Hematopoietic multipotent progenitor cell (in vitro differentiated cells): ENCODE measurements around the gene SMAD1. TPM values are rescaled to one million over a fixed set of nuclear protein-coding genes. Genes with fewer than 3 reads are reported as not detected.

ENCODE experiments used
- DNase-seq, 3 donors: peaks; one replicate each; pipeline ENCODE4 v3.0.0-alpha.2; 2011 to 2015; ENCODE audit warnings: low read depth in 2 of 3, low spot score in 2 of 3
- total RNA-seq: library from RNA; depleted of rRNA; stranded (reverse); fragments of >200 nt; gene quantifications from one replicate; pipeline ENCODE4 v1.2.3, GENCODE V29; 2012

The SMAD1 gene
- total RNA-seq, 1 donor, result 31.8 TPM

- no peak for DNase-seq
Measured at GRCh38 chr4:145488310-145488709, 6.7 kb downstream of the SMAD1 start.

- no peak for DNase-seq
Measured at GRCh38 chr4:145489556-145489955, 7.9 kb downstream of the SMAD1 start.

- no peak for DNase-seq
Measured at GRCh38 chr4:145490361-145490760, 8.7 kb downstream of the SMAD1 start.

GRCh38 chr4:145490796-145491195 is 9.1 kb downstream of the SMAD1 start:
- DNase-seq, result no peak

GRCh38 chr4:145492376-145492775 is 10.7 kb downstream of the SMAD1 start:
- DNase-seq, result no peak

GRCh38 chr4:145493166-145493565 is 11.5 kb downstream of the SMAD1 start:
- DNase-seq, result no peak

- peak in 1 of 3 donors; percentile 36 for DNase-seq
Measured at GRCh38 chr4:145494666-145495270, 13.1 kb downstream of the SMAD1 start.

- no peak for DNase-seq
Measured at GRCh38 chr4:145496292-145496691, 14.6 kb downstream of the SMAD1 start.

- no peak for DNase-seq
Measured at GRCh38 chr4:145497199-145498149, 15.8 kb downstream of the SMAD1 start.

GRCh38 chr4:145498430-145498829 is 16.8 kb downstream of the SMAD1 start:
- DNase-seq, result no peak

GRCh38 chr4:145501051-145501660 is 19.5 kb downstream of the SMAD1 start:
- peak in 1 of 3 donors; percentile 20 for DNase-seq

GRCh38 chr4:145502809-145503208 is 21.2 kb downstream of the SMAD1 start:
- DNase-seq, result no peak

GRCh38 chr4:145503486-145504072 is 21.9 kb downstream of the SMAD1 start:
- no peak for DNase-seq

- no peak for DNase-seq
Measured at GRCh38 chr4:145505995-145506394, 24.3 kb downstream of the SMAD1 start.

- DNase-seq, result peak in 2 of 3 donors; percentile 33 to 36
Measured at GRCh38 chr4:145507636-145508035, 26.0 kb downstream of the SMAD1 start.

GRCh38 chr4:145511913-145512522 is 30.4 kb downstream of the SMAD1 start:
- DNase-seq, result peak in 1 of 3 donors; percentile 64

- DNase-seq, result no peak
Measured at GRCh38 chr4:145513020-145513621, 31.5 kb downstream of the SMAD1 start.

- no peak for DNase-seq
Measured at GRCh38 chr4:145520172-145520571, 38.5 kb downstream of the SMAD1 start.

GRCh38 chr4:145521282-145521681 is 39.6 kb downstream of the SMAD1 start:
- no peak for DNase-seq

GRCh38 chr4:145523117-145523516 is 41.5 kb downstream of the SMAD1 start:
- DNase-seq, result no peak
